Calu3 (cell line): ENCODE measurements around the gene LRRC27. TPM values are rescaled to one million over a fixed set of nuclear protein-coding genes. Genes with fewer than 3 reads are reported as not detected.

Source experiments
- BruUV-seq: library from RNA; stranded (reverse); fragments of 400-500 nt; replicated peaks from 2 replicates; lab custom pipeline; 2021; lab: Mats Ljungman, UMichigan
- CTCF ChIA-PET: fragments of 300-600 bp; sonication (Branson Sonifier 250); formaldehyde crosslinking; loops from one replicate; lab custom pipeline; 2022; ENCODE audit warnings: antibody characterized with exemption; lab: Charles Lee
- DNase-seq: peaks from one replicate; pipeline ENCODE4 v3.0.0; 2022
- H3K27ac Mint-ChIP-seq: one replicate; pipeline ENCODE4 v1.8.0; 2022; ENCODE audit warnings: mixed read lengths; ENCODE audit not compliant: unreplicated experiment
- H3K27me3 Mint-ChIP-seq: one replicate; pipeline ENCODE4 v1.8.0; 2022; ENCODE audit warnings: mixed read lengths; ENCODE audit not compliant: unreplicated experiment
- H3K36me3 Mint-ChIP-seq: one replicate; pipeline ENCODE4 v1.8.0; 2022; ENCODE audit warnings: mild to moderate bottlenecking, moderate library complexity, mixed read lengths; ENCODE audit not compliant: insufficient read depth, unreplicated experiment
- H3K4me1 Mint-ChIP-seq: one replicate; pipeline ENCODE4 v1.8.0; 2022; ENCODE audit warnings: mild to moderate bottlenecking, low read depth, mixed read lengths; ENCODE audit not compliant: unreplicated experiment
- H3K4me3 Mint-ChIP-seq: one replicate; pipeline ENCODE4 v1.8.0; 2022; ENCODE audit warnings: mild to moderate bottlenecking, low read depth, moderate library complexity, mixed read lengths; ENCODE audit not compliant: unreplicated experiment
- H3K9me3 Mint-ChIP-seq: one replicate; pipeline ENCODE4 v1.8.0; 2022; ENCODE audit warnings: low read depth, mixed read lengths; ENCODE audit not compliant: unreplicated experiment
- CTCF ChIP-seq: fragments of 200-600 bp; IDR thresholded peaks from one replicate; pipeline ENCODE4 v1.8.0; 2022; ENCODE audit warnings: antibody characterized with exemption; ENCODE audit not compliant: unreplicated experiment
- intact Hi-C: fragments of 100-400 bp; cut with micrococcal nuclease; formaldehyde crosslinking; loops from one replicate; pipeline ENCODE4 v1.10.0; 2022; ENCODE audit not compliant: unreplicated experiment
- total RNA-seq: library from RNA; stranded (reverse); gene quantifications from 2 replicates; pipeline ENCODE4 v1.2.3, GENCODE V29; 2022

LRRC27 gene
- total RNA-seq, 1 experiment from 2014 or later, result 4.6 TPM

GRCh38 chr10:132421847-132422751, 90.1 kb downstream of the LRRC27 start:
- no peak overlapping the region for H3K27ac Mint-ChIP-seq
- intact Hi-C loops, result loop anchor here (2.0 kb wide), 1 partner anchor 25 kb away; no protein-coding TSS in a partner anchor
- BruUV-seq, result no TSS peak
- no peak for TF ChIP-seq CTCF
- peaks cover 4% of the 10 kb centered on the region for H3K36me3 Mint-ChIP-seq
- CTCF ChIA-PET, result interaction anchor here (0.9 kb wide), 1 partner anchor 25 kb away, joined by 4 read pairs; no protein-coding TSS in a partner anchor
- no peaks in the 10 kb centered on the region for H3K9me3 Mint-ChIP-seq
- H3K27me3 Mint-ChIP-seq, result no peaks in the 10 kb centered on the region
- DNase-seq, result no peak
- H3K4me1 Mint-ChIP-seq, result peaks cover 6% of the 10 kb centered on the region
- peak overlapping the region; percentile 52 for H3K4me3 Mint-ChIP-seq

- peaks cover 4% of the 10 kb centered on the region for H3K36me3 Mint-ChIP-seq
- peaks cover 6% of the 10 kb centered on the region for H3K4me1 Mint-ChIP-seq
- H3K9me3 Mint-ChIP-seq, result no peaks in the 10 kb centered on the region
- CTCF ChIA-PET, result no interaction called here
- no peak overlapping the region for H3K4me3 Mint-ChIP-seq
- intact Hi-C loops, result no loop called here
- no peak for DNase-seq
- no peak for TF ChIP-seq CTCF
- no peak overlapping the region for H3K27ac Mint-ChIP-seq
- no TSS peak for BruUV-seq
- no peaks in the 10 kb centered on the region for H3K27me3 Mint-ChIP-seq
Observed at GRCh38 chr10:132422903-132423825, 91.2 kb downstream of the LRRC27 start.

- Mint-ChIP-seq H3K4me3 (no peak overlapping the region), H3K9me3 (no peaks in the 10 kb centered on the region), H3K27me3 (no peaks in the 10 kb centered on the region), H3K4me1 (peaks cover 6% of the 10 kb centered on the region), H3K36me3 (peaks cover 3% of the 10 kb centered on the region), H3K27ac (no peak overlapping the region)
- intact Hi-C loops, result no loop called here
- DNase-seq, result no peak
- no TSS peak for BruUV-seq
- no peak for TF ChIP-seq CTCF
- CTCF ChIA-PET, result no interaction called here
Observed at GRCh38 chr10:132423966-132424861, 92.2 kb downstream of the LRRC27 start.
